OCI-LY3 (cell line): ENCODE measurements around the gene STARD4.

Experiments
- H2AFZ ChIP-seq: fragments of 200-600, 300-600 bp; shearing (Covaris generic); 2 replicates; pipeline ENCODE4 v1.6.0; 2014; ENCODE audit warnings: antibody characterized with exemption, low read depth, low read length
- H3K27ac ChIP-seq: fragments of 200-600, 300-600 bp; sonication (generic); 2 replicates; pipeline ENCODE4 v1.5.1; 2014; ENCODE audit warnings: mild to moderate bottlenecking, low read length, moderate library complexity, mixed read lengths
- H3K27me3 ChIP-seq: fragments of 200-600, 300-600 bp; sonication (generic); 2 replicates; pipeline ENCODE4 v1.6.1; 2014; ENCODE audit warnings: low read depth, low read length, mixed read lengths
- H3K36me3 ChIP-seq: fragments of 200-600, 300-600 bp; sonication (generic); replicated peaks from 2 replicates; pipeline ENCODE3; 2014; ENCODE audit warnings: low read depth, low read length, mixed read lengths
- H3K4me1 ChIP-seq: fragments of 300-600, 200-600 bp; sonication (generic); 2 replicates; pipeline ENCODE4 v1.6.1; 2014; ENCODE audit warnings: low read length, mixed read lengths
- H3K4me2 ChIP-seq: fragments of 200-600, 300-600 bp; sonication (generic); 2 replicates; pipeline ENCODE4 v1.6.1; 2014; ENCODE audit warnings: low read length, mixed read lengths
- H3K4me3 ChIP-seq: fragments of 300-600, 200-600 bp; sonication (generic); 2 replicates; pipeline ENCODE4 v1.5.1; 2014; ENCODE audit warnings: antibody characterized with exemption, mild to moderate bottlenecking, low read length, moderate library complexity
- H3K79me2 ChIP-seq: fragments of 300-600, 200-600 bp; shearing (Covaris generic); 2 replicates; pipeline ENCODE4 v1.6.1; 2014; ENCODE audit warnings: mild to moderate bottlenecking, low read length, mixed read lengths
- H3K9ac ChIP-seq: fragments of 300-600, 200-600 bp; shearing (Covaris generic); 2 replicates; pipeline ENCODE4 v1.6.0; 2014; ENCODE audit warnings: mild to moderate bottlenecking, low read length, moderate library complexity
- H3K9me3 ChIP-seq: fragments of 200-600, 300-600 bp; shearing (Covaris generic); 2 replicates; pipeline ENCODE4 v1.6.1; 2014; ENCODE audit warnings: low read length, mixed read lengths; ENCODE audit not compliant: insufficient read depth
- H4K20me1 ChIP-seq: fragments of 200-600, 300-600 bp; sonication (generic); 2 replicates; pipeline ENCODE4 v1.6.1; 2016; ENCODE audit warnings: low read length, mixed read lengths; ENCODE audit not compliant: insufficient read depth
- EZH2phosphoT487 ChIP-seq: fragments of 200-600 bp; shearing (Covaris generic); IDR thresholded peaks from 2 replicates; pipeline ENCODE4 v1.6.1; 2018; ENCODE audit warnings: antibody characterized with exemption, mixed run types, low read depth
- TF ChIP-seq, protein P1 (sequence below): fragments of 200-600, 300-600 bp; sonication (generic); IDR thresholded peaks from 2 replicates; pipeline ENCODE4 v1.5.1; 2014; ENCODE audit warnings: antibody characterized with exemption, low read length, low read depth

STARD4 gene

DNA sequence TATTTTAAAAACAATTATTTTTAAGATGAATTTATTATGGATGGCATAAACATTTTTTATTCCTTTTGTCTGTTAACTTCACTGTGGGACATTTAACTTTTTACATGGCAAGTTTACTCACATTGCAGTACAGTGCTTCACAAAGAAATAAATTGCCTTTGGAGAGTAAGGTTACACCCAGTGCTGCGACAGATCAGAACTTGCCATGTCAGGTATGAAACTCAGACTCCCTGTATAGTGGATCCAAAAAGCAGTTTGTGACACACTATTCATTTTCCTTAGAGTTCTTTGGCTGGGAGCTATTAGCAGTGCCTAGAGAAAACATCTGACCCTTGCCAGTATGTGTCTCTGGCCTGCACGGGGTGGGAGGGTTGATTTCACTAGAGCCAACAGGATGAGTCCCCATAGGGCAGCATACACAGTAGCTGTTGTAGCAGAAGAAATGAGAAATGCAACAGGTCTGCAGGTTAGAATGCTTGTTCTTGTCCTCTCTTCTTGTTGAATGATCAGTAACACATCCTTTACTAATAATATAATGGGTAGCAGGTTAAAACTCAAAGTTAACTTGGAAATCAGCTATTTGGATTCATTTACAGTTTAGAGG, 42.9 kb downstream of the STARD4 start:
- no peaks in the 10 kb centered on the region for H3K27me3 ChIP-seq
- H3K4me3 ChIP-seq, result no peak overlapping the region
- H3K9me3 ChIP-seq, result no peaks in the 10 kb centered on the region
- no peak overlapping the region for H2AFZ ChIP-seq
- H3K9ac ChIP-seq, result no peak overlapping the region
- H3K4me1 ChIP-seq, result peaks cover 4% of the 10 kb centered on the region
- no peak overlapping the region for H3K27ac ChIP-seq
- H3K79me2 ChIP-seq, result no peaks in the 10 kb centered on the region
- no peaks in the 10 kb centered on the region for H4K20me1 ChIP-seq
- no peak overlapping the region for H3K4me2 ChIP-seq
- no peak for TF ChIP-seq EZH2phosphoT487
- TF ChIP-seq, protein P1, sequence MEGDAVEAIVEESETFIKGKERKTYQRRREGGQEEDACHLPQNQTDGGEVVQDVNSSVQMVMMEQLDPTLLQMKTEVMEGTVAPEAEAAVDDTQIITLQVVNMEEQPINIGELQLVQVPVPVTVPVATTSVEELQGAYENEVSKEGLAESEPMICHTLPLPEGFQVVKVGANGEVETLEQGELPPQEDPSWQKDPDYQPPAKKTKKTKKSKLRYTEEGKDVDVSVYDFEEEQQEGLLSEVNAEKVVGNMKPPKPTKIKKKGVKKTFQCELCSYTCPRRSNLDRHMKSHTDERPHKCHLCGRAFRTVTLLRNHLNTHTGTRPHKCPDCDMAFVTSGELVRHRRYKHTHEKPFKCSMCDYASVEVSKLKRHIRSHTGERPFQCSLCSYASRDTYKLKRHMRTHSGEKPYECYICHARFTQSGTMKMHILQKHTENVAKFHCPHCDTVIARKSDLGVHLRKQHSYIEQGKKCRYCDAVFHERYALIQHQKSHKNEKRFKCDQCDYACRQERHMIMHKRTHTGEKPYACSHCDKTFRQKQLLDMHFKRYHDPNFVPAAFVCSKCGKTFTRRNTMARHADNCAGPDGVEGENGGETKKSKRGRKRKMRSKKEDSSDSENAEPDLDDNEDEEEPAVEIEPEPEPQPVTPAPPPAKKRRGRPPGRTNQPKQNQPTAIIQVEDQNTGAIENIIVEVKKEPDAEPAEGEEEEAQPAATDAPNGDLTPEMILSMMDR, result no peak
- peaks cover 3% of the 10 kb centered on the region for H3K36me3 ChIP-seq

DNA sequence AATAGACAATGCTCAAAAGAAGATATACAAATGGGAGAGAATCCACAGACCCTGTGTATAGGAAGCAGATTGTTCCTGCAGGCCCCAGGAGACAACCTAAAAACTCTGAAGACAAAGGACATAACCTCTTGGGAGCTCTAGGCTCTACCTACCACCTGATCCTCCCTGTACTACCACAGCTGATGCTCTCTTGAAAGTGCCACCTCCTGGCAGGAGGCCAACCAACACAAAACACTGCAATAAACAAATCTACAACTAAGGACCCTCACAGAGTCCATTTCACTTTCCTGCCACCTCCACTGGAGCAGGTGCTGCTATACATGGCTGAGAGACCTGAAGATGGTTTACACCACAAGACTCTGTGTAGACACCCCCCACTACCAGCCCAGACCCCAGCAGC, 49.0 kb downstream of the STARD4 start:
- Histone ChIP-seq H3K9me3 (no peaks in the 10 kb centered on the region), H4K20me1 (no peaks in the 10 kb centered on the region), H2AFZ (no peak overlapping the region), H3K9ac (no peak overlapping the region), H3K4me3 (no peak overlapping the region), H3K36me3 (peaks cover 7% of the 10 kb centered on the region), H3K27ac (no peak overlapping the region), H3K79me2 (no peaks in the 10 kb centered on the region), H3K27me3 (no peaks in the 10 kb centered on the region), H3K4me1 (peaks cover 11% of the 10 kb centered on the region), H3K4me2 (no peak overlapping the region)
- TF ChIP-seq, protein P1, result no peak
- no peak for TF ChIP-seq EZH2phosphoT487

DNA sequence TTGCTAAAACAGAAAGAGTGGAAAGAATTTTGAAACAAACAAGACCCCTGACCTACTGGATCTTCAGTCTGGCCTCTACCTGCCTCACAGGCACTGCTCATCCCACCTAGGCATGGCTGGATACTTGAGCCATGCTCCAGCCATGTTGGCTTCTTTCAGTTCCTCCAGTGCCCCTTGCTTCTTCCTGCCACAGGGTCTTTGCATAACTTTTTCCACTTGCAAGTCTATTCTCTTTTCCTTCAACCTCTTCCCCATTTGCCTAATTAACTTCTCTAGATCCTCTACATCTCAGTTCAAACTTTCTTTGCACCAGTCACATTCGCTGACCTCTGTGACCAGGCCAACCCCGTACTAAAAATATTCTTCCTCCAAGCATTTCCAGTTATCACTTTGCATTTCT, 50.4 kb downstream of the STARD4 start:
- TF ChIP-seq, protein P1, result no peak
- TF ChIP-seq EZH2phosphoT487, result no peak

DNA sequence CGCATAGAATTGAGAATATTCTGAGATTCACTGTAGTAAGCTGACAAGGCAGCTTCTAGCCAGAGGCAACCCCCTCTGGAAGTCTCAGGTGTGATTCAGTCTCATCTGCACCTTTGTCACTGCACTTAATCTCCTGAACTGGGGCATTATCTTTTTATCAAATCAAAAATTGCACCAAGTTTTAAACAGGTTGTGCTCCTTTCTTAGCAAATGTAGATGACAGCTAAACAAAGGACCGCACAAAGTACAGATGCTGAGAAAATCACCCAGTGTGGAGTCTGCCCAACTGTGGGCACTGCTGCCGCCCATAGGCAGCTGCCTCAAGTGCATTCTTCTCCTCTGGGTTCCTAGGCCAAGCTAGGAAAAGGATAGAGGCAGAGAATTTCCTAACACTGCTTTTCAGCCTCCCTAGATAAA, 51.1 kb downstream of the STARD4 start:
- no peaks in the 10 kb centered on the region for H3K79me2 ChIP-seq
- H3K36me3 ChIP-seq, result peaks cover 9% of the 10 kb centered on the region
- H2AFZ ChIP-seq, result no peak overlapping the region
- H4K20me1 ChIP-seq, result no peaks in the 10 kb centered on the region
- H3K4me3 ChIP-seq, result no peak overlapping the region
- TF ChIP-seq, protein P1, result peak; percentile 46
- TF ChIP-seq EZH2phosphoT487, result no peak
- H3K27ac ChIP-seq, result no peak overlapping the region
- H3K9me3 ChIP-seq, result no peaks in the 10 kb centered on the region
- H3K4me2 ChIP-seq, result no peak overlapping the region
- H3K4me1 ChIP-seq, result peaks cover 11% of the 10 kb centered on the region
- H3K9ac ChIP-seq, result no peak overlapping the region
- no peaks in the 10 kb centered on the region for H3K27me3 ChIP-seq

More for the DNA sequence above, 50.4 kb downstream of the STARD4 start:
- H3K79me2 ChIP-seq, result no peaks in the 10 kb centered on the region
- no peak overlapping the region for H2AFZ ChIP-seq
- H3K36me3 ChIP-seq, result peaks cover 9% of the 10 kb centered on the region
- no peaks in the 10 kb centered on the region for H3K9me3 ChIP-seq
- H3K27ac ChIP-seq, result no peak overlapping the region
- H3K4me3 ChIP-seq, result no peak overlapping the region
- H4K20me1 ChIP-seq, result no peaks in the 10 kb centered on the region
- no peaks in the 10 kb centered on the region for H3K27me3 ChIP-seq
- peaks cover 11% of the 10 kb centered on the region for H3K4me1 ChIP-seq
- H3K4me2 ChIP-seq, result no peak overlapping the region
- H3K9ac ChIP-seq, result no peak overlapping the region
